ENCODE results near the gene INF2. TPM values are rescaled to one million over a fixed set of nuclear protein-coding genes. Genes with fewer than 3 reads are reported as not detected.
A peak's percentile ranks its signal among the peaks of the same experiment; 100 is the strongest.
"Not testable (repeated sequence)": the region's sequence is repeated elsewhere in the genome, so short reads cannot be mapped to it uniquely, and the experiment has no call there.

INF2 gene
- total RNA-seq, 8 experiments from 2014 or later = 2.4 to 31.1 (median 7.5) TPM

DNA sequence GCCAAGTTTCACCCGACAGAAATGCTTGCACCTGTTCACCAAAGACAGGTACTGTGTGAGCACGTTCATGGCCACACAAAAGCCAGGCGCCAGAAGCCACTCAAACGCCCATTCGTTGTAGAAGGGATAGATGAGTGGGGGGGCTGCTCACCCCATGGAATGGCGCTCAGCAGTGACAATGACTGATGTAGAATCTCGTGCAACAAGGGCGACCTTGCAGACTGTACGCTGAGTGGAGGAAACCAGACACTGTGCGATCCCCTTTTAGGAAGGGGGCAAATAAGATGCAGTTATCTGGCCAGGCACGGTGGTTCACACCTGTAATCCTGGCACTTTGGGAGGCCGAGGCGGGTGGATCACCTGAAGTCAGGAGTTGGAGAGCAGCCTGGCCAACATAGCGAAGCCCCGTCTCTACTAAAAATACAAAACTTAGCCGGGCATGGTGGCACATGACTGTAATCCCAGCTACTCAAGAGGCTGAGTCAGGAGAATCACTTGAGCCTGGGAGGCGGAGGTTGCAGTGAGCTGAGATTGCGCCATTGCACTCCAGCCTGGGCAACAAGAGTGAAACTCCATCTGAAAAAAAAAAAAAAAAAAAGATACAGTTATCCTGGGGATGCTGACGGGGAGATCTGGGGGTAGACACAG lies 18.0 kb upstream of the INF2 start:
- H3K27ac ChIP-seq; H3K4me3 ChIP-seq; ATAC-seq (replicated peaks in 6 of 8); H3K4me1 ChIP-seq (replicated peaks in 1 of 2); in situ Hi-C loops (cut with MboI; ENCODE audit: low pct_unique_long_range_greater_than_20kb in 2 of 9, low sequenced_read_pairs in 9 of 9, unreplicated experiment in 9 of 9): not testable (repeated sequence)
- WGBS, 10 experiments = 71 to 96% (median 90%) methylated on average over 3 to 9 of the region's 19 CpGs; no CpG with 5 or more reads in 4 of the 10 experiments

- in situ Hi-C loops (cut with MboI; ENCODE audit: low pct_unique_long_range_greater_than_20kb in 2 of 9, low sequenced_read_pairs in 9 of 9, unreplicated experiment in 9 of 9) = not testable (repeated sequence)
Measured at GRCh38 chr14:104672119-104672518, 17.3 kb upstream of the INF2 start.

GRCh38 chr14:104673481-104673880 lies 15.9 kb upstream of the INF2 start:
- H3K4me1 ChIP-seq (replicated peaks in 1 of 2) = peaks cover 23 to 27% of the 10 kb centered on the region in 2 donors
- no peak overlapping the region for H3K27ac ChIP-seq
- no peak for ATAC-seq (replicated peaks in 6 of 8)
- in situ Hi-C loops (cut with MboI; ENCODE audit: low pct_unique_long_range_greater_than_20kb in 2 of 9, low sequenced_read_pairs in 9 of 9, unreplicated experiment in 9 of 9) = no loop called here
- H3K4me3 ChIP-seq = no peak overlapping the region
- 80 to 100% (median 97%) methylated on average over 1 to 3 of the region's 9 CpGs; no CpG with 5 or more reads in 6 of the 10 experiments for WGBS, 10 experiments

More at GRCh38 chr14:104672119-104672518, 17.3 kb upstream of the INF2 start:
- not testable (repeated sequence) for ATAC-seq (replicated peaks in 6 of 8); H3K27ac ChIP-seq; H3K4me3 ChIP-seq
- peaks cover 10 to 13% of the 10 kb centered on the region in 2 donors for H3K4me1 ChIP-seq (replicated peaks in 1 of 2)
- WGBS, 10 experiments = 0 to 100% (median 65%) methylated on average over 1 to 5 of the region's 8 CpGs; no CpG with 5 or more reads in 6 of the 10 experiments

DNA sequence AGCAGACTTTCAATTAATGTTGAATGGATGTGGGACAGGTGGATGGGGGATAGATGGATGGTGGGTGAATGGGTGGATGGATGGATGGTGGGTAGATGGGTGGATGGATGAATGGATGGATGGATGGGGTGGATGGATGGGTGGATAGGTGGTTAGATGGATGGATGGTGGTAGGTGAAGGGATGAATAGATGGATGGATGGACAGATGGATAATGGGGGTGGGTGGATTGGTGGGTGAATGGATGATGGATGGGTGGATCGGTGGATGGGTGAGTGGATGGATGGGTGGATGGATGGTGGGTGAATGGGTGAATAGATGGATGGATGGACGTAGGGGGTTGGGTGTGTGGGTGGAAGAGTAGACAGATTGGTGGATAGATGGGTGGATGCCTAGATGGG lies 14.0 kb upstream of the INF2 start:
- Histone ChIP-seq H3K4me1 (replicated peaks in 1 of 2) (peaks cover 32 to 47% of the 10 kb centered on the region in 2 donors), H3K4me3 (no peak overlapping the region), H3K27ac (no peak overlapping the region)
- WGBS, 10 experiments = 83 to 100% methylated on average over 1 of the region's 2 CpGs; no CpG with 5 or more reads in 8 of the 10 experiments
- no peak for ATAC-seq (replicated peaks in 6 of 8)
- in situ Hi-C loops (cut with MboI; ENCODE audit: low pct_unique_long_range_greater_than_20kb in 2 of 9, low sequenced_read_pairs in 9 of 9, unreplicated experiment in 9 of 9) = no loop called here

DNA sequence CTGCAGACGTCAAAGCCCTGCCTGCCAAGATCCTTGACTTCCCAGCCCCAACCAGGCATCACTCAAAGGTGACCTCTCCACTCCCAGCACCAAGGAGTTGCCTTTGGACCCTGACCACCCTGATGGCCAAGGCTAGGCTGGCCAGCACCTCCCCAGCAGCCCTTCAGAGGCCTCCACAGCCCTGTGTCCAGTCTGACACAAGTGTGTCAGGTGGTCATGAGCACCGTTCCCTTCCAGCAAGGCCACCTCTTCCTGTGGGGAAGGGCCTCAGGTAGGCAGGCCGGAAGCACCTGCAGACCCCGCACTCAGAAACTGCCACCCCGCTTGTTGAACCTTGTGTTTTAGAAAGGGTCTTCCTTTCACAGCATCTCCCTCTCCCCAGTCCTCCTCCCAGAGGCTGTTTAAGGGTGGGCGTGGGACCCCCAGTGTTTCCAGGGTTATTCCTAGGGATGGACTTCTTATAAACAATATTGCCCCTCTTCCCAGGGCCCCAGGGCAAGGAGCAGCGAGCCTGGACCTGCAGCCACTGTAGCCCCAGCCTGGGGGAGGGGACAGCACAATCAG lies 13.2 kb upstream of the INF2 start:
- Histone ChIP-seq H3K4me1 (replicated peaks in 1 of 2) (peaks cover 39 to 54% of the 10 kb centered on the region in 2 donors), H3K27ac (peak overlapping the region; percentile 81 to 88)
- WGBS, 10 experiments = 83 to 100% methylated on average over 1 of the region's 7 CpGs; no CpG with 5 or more reads in 8 of the 10 experiments

DNA sequence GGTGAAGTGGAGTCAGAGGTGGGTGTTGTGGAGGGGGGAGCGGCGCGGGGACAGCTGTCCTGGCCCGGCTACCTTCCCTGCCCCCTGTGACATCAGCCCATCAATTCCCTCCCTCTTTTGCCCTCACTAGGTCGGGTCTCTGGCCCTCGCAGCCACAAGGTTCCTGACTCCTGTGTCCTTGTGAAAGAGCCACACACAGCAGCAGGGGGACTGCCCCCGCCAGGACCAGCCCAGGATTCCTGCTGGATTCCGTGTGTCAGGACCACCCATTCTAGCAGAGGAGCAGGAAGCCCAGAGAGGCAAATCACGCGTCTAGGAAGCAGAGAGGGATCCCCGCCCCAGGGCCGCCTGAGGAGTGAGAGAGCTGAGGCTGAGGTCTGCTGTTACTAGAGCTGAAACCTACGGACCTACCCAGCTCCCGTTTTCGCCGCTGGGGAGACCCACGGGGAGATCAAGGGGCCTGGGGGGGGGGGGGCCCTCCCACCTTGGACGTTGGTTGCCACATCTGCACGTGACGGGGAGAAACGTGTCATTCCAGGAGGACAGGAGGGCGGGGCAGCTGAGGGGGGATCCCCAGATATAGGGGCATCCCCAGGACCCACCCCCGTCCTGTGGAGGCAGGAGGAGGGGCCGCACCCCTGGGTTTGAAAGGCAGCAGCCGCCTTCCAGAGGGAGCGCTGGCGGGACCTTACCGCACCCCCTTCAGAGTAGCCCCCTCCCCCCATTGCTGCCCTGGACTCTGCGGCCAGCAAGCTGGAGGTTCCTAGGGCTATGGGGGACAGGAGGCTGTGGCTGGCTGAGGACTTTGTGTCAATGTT lies 12.5 kb upstream of the INF2 start:
- Histone ChIP-seq H3K4me3 (peak overlapping the region in 1 of 5 donors; percentile 31), H3K4me1 (replicated peaks in 1 of 2) (peaks cover 46 to 61% of the 10 kb centered on the region in 2 donors), H3K27ac (peak overlapping the region; percentile 81 to 88)
- in situ Hi-C loops (cut with MboI; ENCODE audit: low pct_unique_long_range_greater_than_20kb in 2 of 9, low sequenced_read_pairs in 9 of 9, unreplicated experiment in 9 of 9) = no loop called here
- WGBS, 10 experiments = 20 to 23% methylated on average over 1 to 8 of the region's 29 CpGs; no CpG with 5 or more reads in 8 of the 10 experiments
- ATAC-seq (replicated peaks in 6 of 8) = peak in 7 of 8 experiments; percentile 1 to 52 (median 43)

More for the DNA sequence above, 13.2 kb upstream of the INF2 start:
- no peak overlapping the region for H3K4me3 ChIP-seq
- in situ Hi-C loops (cut with MboI; ENCODE audit: low pct_unique_long_range_greater_than_20kb in 2 of 9, low sequenced_read_pairs in 9 of 9, unreplicated experiment in 9 of 9) = no loop called here
- no peak for ATAC-seq (replicated peaks in 6 of 8)

- in situ Hi-C loops (cut with MboI; ENCODE audit: low pct_unique_long_range_greater_than_20kb in 2 of 9, low sequenced_read_pairs in 9 of 9, unreplicated experiment in 9 of 9) = no loop called here
- Histone ChIP-seq H3K4me1 (replicated peaks in 1 of 2) (peaks cover 55 to 69% of the 10 kb centered on the region in 2 donors), H3K4me3 (peak overlapping the region; percentile 2 to 31 (median 6)), H3K27ac (peak overlapping the region; percentile 81 to 88)
- peak; percentile 56 to 87 (median 67) for ATAC-seq (replicated peaks in 6 of 8)
- 0 to 4% methylated on average over 6 to 11 of the region's 43 CpGs; no CpG with 5 or more reads in 8 of the 10 experiments for WGBS, 10 experiments
Measured at GRCh38 chr14:104677512-104678332, 11.7 kb upstream of the INF2 start.

- peak overlapping the region; percentile 81 to 88 for H3K27ac ChIP-seq
- in situ Hi-C loops (cut with MboI; ENCODE audit: low pct_unique_long_range_greater_than_20kb in 2 of 9, low sequenced_read_pairs in 9 of 9, unreplicated experiment in 9 of 9) = no loop called here
- peak in 6 of 8 experiments; percentile 0 to 40 (median 34) for ATAC-seq (replicated peaks in 6 of 8)
- H3K4me1 ChIP-seq (replicated peaks in 1 of 2) = peaks cover 61 to 76% of the 10 kb centered on the region in 2 donors
- H3K4me3 ChIP-seq = peak overlapping the region in 3 of 5 donors; percentile 2 to 31 (median 20)
- WGBS, 10 experiments = 34 to 40% (median 36%) methylated on average over 2 to 9 of the region's 13 CpGs; no CpG with 5 or more reads in 7 of the 10 experiments
Measured at GRCh38 chr14:104678346-104678745, 11.1 kb upstream of the INF2 start.

DNA sequence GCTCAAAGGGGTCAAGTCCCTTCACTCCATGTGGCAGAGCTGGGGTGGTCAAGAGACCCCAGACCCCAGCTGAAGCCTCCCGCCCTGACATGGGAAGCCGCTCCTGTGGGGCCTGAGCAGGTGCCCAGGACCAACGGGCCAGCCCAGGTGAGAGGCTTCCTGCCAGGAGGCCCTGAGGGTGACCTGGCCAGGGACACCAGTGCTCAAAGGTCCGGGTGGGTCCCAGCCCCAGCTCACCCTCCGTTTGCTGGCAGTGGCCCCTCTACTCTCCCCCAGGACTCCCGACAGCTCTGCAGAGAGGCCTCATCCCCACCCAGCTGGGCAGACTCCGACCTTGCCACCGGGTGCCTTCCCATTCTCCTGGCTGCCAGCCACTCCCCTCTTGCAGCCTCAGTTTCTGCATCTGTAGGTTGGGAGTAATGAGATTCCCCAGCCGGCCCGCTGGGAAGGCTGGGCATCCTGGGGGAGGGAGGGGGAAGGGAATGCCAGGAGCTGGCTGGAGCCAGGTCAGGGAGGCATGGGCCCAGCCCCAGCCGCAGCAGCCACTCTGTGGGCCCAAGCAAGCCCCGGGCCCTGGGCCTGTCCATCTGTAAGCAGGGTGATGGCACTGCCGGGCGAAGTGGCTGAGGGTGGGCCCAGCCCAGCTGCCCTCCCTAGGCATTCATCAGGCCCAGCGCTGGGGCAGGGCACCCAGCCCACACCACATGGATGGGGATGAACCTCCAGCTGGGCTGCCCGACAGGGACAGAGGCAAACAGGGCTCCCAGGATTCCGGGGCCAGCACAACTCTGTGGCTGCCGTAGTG lies 10.3 kb upstream of the INF2 start:
- peaks cover 65 to 83% of the 10 kb centered on the region in 2 donors for H3K4me1 ChIP-seq (replicated peaks in 1 of 2)
- in situ Hi-C loops (cut with MboI; ENCODE audit: low pct_unique_long_range_greater_than_20kb in 2 of 9, low sequenced_read_pairs in 9 of 9, unreplicated experiment in 9 of 9) = no loop called here
- H3K27ac ChIP-seq = peak overlapping the region; percentile 81 to 88
- no peak overlapping the region for H3K4me3 ChIP-seq
- no peak for ATAC-seq (replicated peaks in 6 of 8)
- WGBS, 10 experiments = 33 to 100% (median 87%) methylated on average over 1 to 2 of the region's 18 CpGs; no CpG with 5 or more reads in 7 of the 10 experiments

DNA sequence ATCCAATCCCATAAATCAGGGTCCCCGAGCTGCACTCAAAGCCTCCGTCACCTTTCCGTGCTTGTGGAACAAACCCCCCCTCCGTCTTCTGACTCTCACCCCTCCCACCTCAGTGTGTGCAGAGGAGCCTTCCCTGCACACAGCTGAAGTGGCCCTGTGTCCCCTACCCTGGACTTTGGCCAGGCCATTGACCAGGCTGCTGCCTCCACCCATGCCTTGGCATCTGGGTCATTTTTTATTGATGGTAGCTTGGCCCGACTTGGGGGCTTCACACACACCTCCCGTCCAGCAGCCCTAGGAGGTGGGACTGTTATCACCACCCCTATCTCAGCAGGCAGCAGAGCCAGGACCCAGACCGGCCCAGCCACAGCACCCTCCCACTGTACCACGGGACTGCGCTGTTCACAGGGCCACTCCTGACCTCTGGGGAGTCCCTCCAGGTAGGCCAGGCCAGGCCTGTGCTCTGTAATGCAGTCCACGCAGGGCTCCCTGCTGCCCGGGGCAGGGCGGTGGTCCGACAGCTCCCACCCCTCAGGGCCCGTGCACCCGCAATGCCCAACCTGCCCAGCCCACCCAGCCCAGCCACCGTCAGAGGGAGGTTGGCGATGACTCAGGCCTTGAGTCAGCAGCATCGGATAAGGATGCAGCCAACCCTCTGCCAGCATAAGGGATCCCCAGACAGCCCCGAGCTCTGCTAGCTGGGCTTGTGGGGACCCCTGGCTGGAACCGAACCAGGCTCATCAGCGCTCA lies 9.2 kb upstream of the INF2 start:
- peak in 4 of 8 experiments; percentile 14 to 49 (median 23) for ATAC-seq (replicated peaks in 6 of 8)
- H3K4me3 ChIP-seq = no peak overlapping the region
- peaks cover 65 to 87% of the 10 kb centered on the region in 2 donors for H3K4me1 ChIP-seq (replicated peaks in 1 of 2)
- H3K27ac ChIP-seq = no peak overlapping the region
- in situ Hi-C loops (cut with MboI; ENCODE audit: low pct_unique_long_range_greater_than_20kb in 2 of 9, low sequenced_read_pairs in 9 of 9, unreplicated experiment in 9 of 9) = no loop called here
- 50 to 100% (median 87%) methylated on average over 1 to 6 of the region's 21 CpGs; no CpG with 5 or more reads in 6 of the 10 experiments for WGBS, 10 experiments
